ENCODE data around the gene SOBP. TPM values are rescaled to one million over a fixed set of nuclear protein-coding genes. Genes with fewer than 3 reads are reported as not detected.

The SOBP gene
- total and polyA plus RNA-seq, 2 donors (not counting 1 experiment from before 2014, with no cell fraction given), result 0.82 to 1.5 TPM

GRCh38 chr6:107444277-107444676 lies 45.6 kb upstream of the SOBP start:
- Histone ChIP-seq H3K79me2 (ENCODE audit: control insufficient read depth, insufficient read depth, low read length) (peaks cover 48% of the 10 kb centered on the region), H4K20me1 (ENCODE audit: control insufficient read depth, insufficient read depth, low read length, poor library complexity, severe bottlenecking) (peaks cover 8% of the 10 kb centered on the region), H3K9me3 (ENCODE audit: control extremely low read depth in 1 of 3, control insufficient read depth in 2 of 3, insufficient read depth in 1 of 3, low read length in 2 of 3) (peaks cover 0 to 27% (median 23%) of the 10 kb centered on the region in 3 donors), H3K4me2 (replicated peaks; ENCODE audit: low read depth, low read length, poor library complexity, severe bottlenecking) (no peak overlapping the region), H3K36me3 (replicated peaks in 1 of 2; ENCODE audit: control extremely low read depth in 1 of 2, control insufficient read depth in 1 of 2, extremely low read depth in 1 of 2, insufficient read depth in 2 of 2, low read length in 1 of 2) (peaks cover 0 to 13% of the 10 kb centered on the region in 2 experiments), H3K4me1 (ENCODE audit: control insufficient read depth in 2 of 2, insufficient read depth in 2 of 2, low read length in 2 of 2) (no peaks in the 10 kb centered on the region), H2AFZ (ENCODE audit: insufficient read depth, low read depth, low read length, poor library complexity, severe bottlenecking) (no peak overlapping the region), H3K27ac (ENCODE audit: low read length in 2 of 2) (no peak overlapping the region), H3K4me3 (ENCODE audit: control extremely low read depth in 1 of 5, extremely low read depth in 1 of 5, insufficient read depth in 1 of 5, low read depth in 2 of 5, low read length in 4 of 5) (no peak overlapping the region), H3K9ac (ENCODE audit: low read length) (no peak overlapping the region), H3K27me3 (replicated peaks in 1 of 4; ENCODE audit: control extremely low read depth in 1 of 4, control insufficient read depth in 3 of 4, insufficient read depth in 4 of 4, low read length in 3 of 4) (no peaks in the 10 kb centered on the region)
- ChIA-PET CTCF (no interaction called here), POLR2A (no interaction called here)
- TF ChIP-seq EZH2 (IDR thresholded peaks at IDR 0.05; ENCODE audit: borderline replicate concordance, insufficient read depth, low read depth, low read length, poor library complexity, severe bottlenecking), result no peak
- TF ChIP-seq CTCF (IDR thresholded peaks at IDR 0.05), result no peak
- no peak for DNase-seq
- no peak for ATAC-seq (ENCODE audit: low read depth)
- H3K4me3 Mint-ChIP-seq, result no peak overlapping the region
- H3K27ac Mint-ChIP-seq, result no peak overlapping the region
- H3K9me3 Mint-ChIP-seq (ENCODE audit: insufficient read depth), result peaks cover 10% of the 10 kb centered on the region
- H3K4me1 Mint-ChIP-seq, result peaks cover 9% of the 10 kb centered on the region
- no CpG with 5 or more reads among the region's 1 CpG for WGBS (ENCODE audit: insufficient coverage)
- H3K27me3 Mint-ChIP-seq, result no peaks in the 10 kb centered on the region
- intact Hi-C loops (cut with micrococcal nuclease), result no loop called here

- TF ChIP-seq CTCF (IDR thresholded peaks at IDR 0.05) (no peak), EZH2 (IDR thresholded peaks at IDR 0.05; ENCODE audit: borderline replicate concordance, insufficient read depth, low read depth, low read length, poor library complexity, severe bottlenecking) (no peak)
- peaks cover 49% of the 10 kb centered on the region for H3K79me2 ChIP-seq (ENCODE audit: control insufficient read depth, insufficient read depth, low read length)
- H2AFZ ChIP-seq (ENCODE audit: insufficient read depth, low read depth, low read length, poor library complexity, severe bottlenecking), result no peak overlapping the region
- no peak overlapping the region for H3K9ac ChIP-seq (ENCODE audit: low read length)
- H3K27me3 ChIP-seq (replicated peaks in 1 of 4; ENCODE audit: control extremely low read depth in 1 of 4, control insufficient read depth in 3 of 4, insufficient read depth in 4 of 4, low read length in 3 of 4), result no peaks in the 10 kb centered on the region
- peaks cover 8% of the 10 kb centered on the region for H3K4me1 Mint-ChIP-seq
- peaks cover 4 to 7% of the 10 kb centered on the region in 2 experiments for H3K36me3 ChIP-seq (replicated peaks in 1 of 2; ENCODE audit: control extremely low read depth in 1 of 2, control insufficient read depth in 1 of 2, extremely low read depth in 1 of 2, insufficient read depth in 2 of 2, low read length in 1 of 2)
- no peak overlapping the region for H3K27ac Mint-ChIP-seq
- H3K4me3 Mint-ChIP-seq, result no peak overlapping the region
- DNase-seq, result peak; percentile 20
- peaks cover 13% of the 10 kb centered on the region for H3K9me3 Mint-ChIP-seq (ENCODE audit: insufficient read depth)
- 88% methylated on average over 2 of the region's 2 CpGs for WGBS (ENCODE audit: insufficient coverage)
- peaks cover 2 to 29% (median 23%) of the 10 kb centered on the region in 3 donors for H3K9me3 ChIP-seq (ENCODE audit: control extremely low read depth in 1 of 3, control insufficient read depth in 2 of 3, insufficient read depth in 1 of 3, low read length in 2 of 3)
- peaks cover 8% of the 10 kb centered on the region for H4K20me1 ChIP-seq (ENCODE audit: control insufficient read depth, insufficient read depth, low read length, poor library complexity, severe bottlenecking)
- intact Hi-C loops (cut with micrococcal nuclease), result no loop called here
- no peaks in the 10 kb centered on the region for H3K4me1 ChIP-seq (ENCODE audit: control insufficient read depth in 2 of 2, insufficient read depth in 2 of 2, low read length in 2 of 2)
- POLR2A ChIA-PET, result no interaction called here
- ATAC-seq (ENCODE audit: low read depth), result no peak
- H3K27ac ChIP-seq (ENCODE audit: low read length in 2 of 2), result no peak overlapping the region
- H3K27me3 Mint-ChIP-seq, result no peaks in the 10 kb centered on the region
- H3K4me2 ChIP-seq (replicated peaks; ENCODE audit: low read depth, low read length, poor library complexity, severe bottlenecking), result no peak overlapping the region
- H3K4me3 ChIP-seq (ENCODE audit: control extremely low read depth in 1 of 5, extremely low read depth in 1 of 5, insufficient read depth in 1 of 5, low read depth in 2 of 5, low read length in 4 of 5), result no peak overlapping the region
- CTCF ChIA-PET, result interaction anchor here (0.6 kb wide), 1 partner anchor 39 kb away, joined by 3 read pairs; no protein-coding TSS in a partner anchor
Observed at GRCh38 chr6:107447663-107448216, 42.2 kb upstream of the SOBP start.
